ENCODE data around the gene CLDN2.

The CLDN2 gene

GRCh38 chrX:106927023-106927422 lies 6.8 kb downstream of the CLDN2 start:
- DNase-seq = no peak

- no peak for DNase-seq
These were observed 7.5 kb downstream of the CLDN2 start for GRCh38 chrX:106927700-106928099.

GRCh38 chrX:106928227-106928626 lies 8.0 kb downstream of the CLDN2 start:
- DNase-seq = no peak

- no peak for DNase-seq
These were observed 11.8 kb downstream of the CLDN2 start for GRCh38 chrX:106931831-106932491.

- no peak for DNase-seq
These were observed 12.3 kb downstream of the CLDN2 start for GRCh38 chrX:106932492-106932923.

GRCh38 chrX:106932960-106933537 lies 12.8 kb downstream of the CLDN2 start:
- no peak for DNase-seq

- no peak for DNase-seq
These were observed 13.3 kb downstream of the CLDN2 start for GRCh38 chrX:106933538-106933961.

- DNase-seq = no peak
These were observed 15.0 kb downstream of the CLDN2 start for GRCh38 chrX:106935175-106935574.

GRCh38 chrX:106936246-106936645 lies 16.0 kb downstream of the CLDN2 start:
- no peak for DNase-seq

GRCh38 chrX:106939566-106939965 lies 19.4 kb downstream of the CLDN2 start:
- no peak for DNase-seq

- no peak for DNase-seq
These were observed 19.9 kb downstream of the CLDN2 start for GRCh38 chrX:106940068-106940467.

GRCh38 chrX:106946464-106946863 lies 26.3 kb downstream of the CLDN2 start:
- no peak for DNase-seq

GRCh38 chrX:106948641-106949040 lies 28.4 kb downstream of the CLDN2 start:
- DNase-seq = no peak

- DNase-seq = no peak
These were observed 29.2 kb downstream of the CLDN2 start for GRCh38 chrX:106949366-106949765.

GRCh38 chrX:106950381-106950780 lies 30.2 kb downstream of the CLDN2 start:
- DNase-seq = no peak

- DNase-seq = no peak
These were observed 31.0 kb downstream of the CLDN2 start for GRCh38 chrX:106951230-106951629.

- no peak for DNase-seq
These were observed 31.9 kb downstream of the CLDN2 start for GRCh38 chrX:106952089-106952488.

GRCh38 chrX:106952538-106952937 lies 32.3 kb downstream of the CLDN2 start:
- no peak for DNase-seq

GRCh38 chrX:106952988-106953387 lies 32.8 kb downstream of the CLDN2 start:
- peak in 1 of 2 donors; percentile 7 for DNase-seq

GRCh38 chrX:106954041-106954440 lies 33.8 kb downstream of the CLDN2 start:
- no peak for DNase-seq

GRCh38 chrX:106955004-106955772 lies 35.0 kb downstream of the CLDN2 start:
- no peak for DNase-seq

GRCh38 chrX:106957856-106958255 lies 37.7 kb downstream of the CLDN2 start:
- no peak for DNase-seq

GRCh38 chrX:106959901-106960300 lies 39.7 kb downstream of the CLDN2 start:
- no peak for DNase-seq

- no peak for DNase-seq
These were observed 42.9 kb downstream of the CLDN2 start for GRCh38 chrX:106963111-106963510.
